Esophagus muscularis mucosa (tissue), 4 donors: ENCODE data around the gene NOTCH4. TPM values are rescaled to one million over a fixed set of nuclear protein-coding genes. Genes with fewer than 3 reads are reported as not detected.

Source experiments
- DNase-seq: peaks from one replicate; pipeline ENCODE4 v3.0.0-alpha.2; 2017; ENCODE audit errors: extremely low spot score
- H3K27ac ChIP-seq, 4 donors: fragments of 200-600 bp; sonication (generic); replicated peaks in 1 of 4; 1 replicate in 3 of 4; 2 replicates in 1 of 4; pipeline ENCODE4 v1.5.1; 2016 to 2019; ENCODE audit warnings: mild to moderate bottlenecking in 1 of 4
- H3K27me3 ChIP-seq, 4 donors: fragments of 200-600 bp; sonication (generic); one replicate each; pipeline versions ENCODE4 v1.5.1 to v1.6.0; 2016 to 2019
- H3K36me3 ChIP-seq, 4 donors: fragments of 200-600 bp; sonication (generic); one replicate each; pipeline ENCODE4 v1.5.1; 2016 to 2019
- H3K4me1 ChIP-seq, 4 donors: fragments of 200-600 bp; sonication (generic); one replicate each; pipeline ENCODE4 v1.5.1; 2016 to 2019
- H3K4me3 ChIP-seq, 4 donors: fragments of 200-600 bp; sonication (generic); 1 replicate in 2 of 4; 2 replicates in 2 of 4; pipeline ENCODE4 v1.5.1; 2016 to 2019; ENCODE audit warnings: mild to moderate bottlenecking in 4 of 4, moderate library complexity in 1 of 4
- H3K9me3 ChIP-seq, 4 donors: fragments of 200-600 bp; sonication (generic); 1 replicate in 3 of 4; 2 replicates in 1 of 4; pipeline ENCODE4 v1.5.1; 2016 to 2019
- EP300 ChIP-seq: sonication (generic); formaldehyde crosslinking; IDR thresholded peaks from one replicate; pipeline ENCODE4 v1.6.1; 2017; ENCODE audit warnings: antibody characterized with exemption
- POLR2A ChIP-seq: fragments of 450-650 bp; IDR thresholded peaks from one replicate; pipeline ENCODE4 v1.6.1; 2017; ENCODE audit warnings: antibody characterized with exemption, moderate library complexity, mild to moderate bottlenecking, low read depth
- POLR2AphosphoS5 ChIP-seq, 2 donors: sonication (generic); formaldehyde crosslinking; IDR thresholded peaks; one replicate each; pipeline ENCODE4 v1.6.1; 2017; ENCODE audit warnings: antibody characterized with exemption in 2 of 2
- WGBS: methylation state at CpG from one replicate; pipeline ENCODE4 v1.1.5; 2018; 5-methylcytosine and 5-hydroxymethylcytosine counted together
- intact Hi-C: fragments of 100-400 bp; cut with DNase I; formaldehyde crosslinking; loops from one replicate; pipeline ENCODE4 v1.15.1; 2023
- total RNA-seq, 4 donors: library from RNA; depleted of rRNA; stranded (reverse); fragments of >200 nt; gene quantifications; one replicate each; pipeline versions ENCODE4 v1.1.0 to v1.2.1, GENCODE V29; 2016
- TF ChIP-seq, protein P1 (sequence below), 3 experiments: fragments of 200-600 bp in 2 of 3; fragments of 450-650 bp in 1 of 3; sonication (generic) in 2 of 3; IDR thresholded peaks; one replicate each; pipeline ENCODE4 v1.5.1; 2017 to 2019; ENCODE audit warnings: antibody characterized with exemption in 3 of 3, mild to moderate bottlenecking in 2 of 3, moderate library complexity in 1 of 3

Gene NOTCH4
- total RNA-seq, 4 donors from 2014 or later: 16.6 to 30.6 (median 19.8) TPM

DNA sequence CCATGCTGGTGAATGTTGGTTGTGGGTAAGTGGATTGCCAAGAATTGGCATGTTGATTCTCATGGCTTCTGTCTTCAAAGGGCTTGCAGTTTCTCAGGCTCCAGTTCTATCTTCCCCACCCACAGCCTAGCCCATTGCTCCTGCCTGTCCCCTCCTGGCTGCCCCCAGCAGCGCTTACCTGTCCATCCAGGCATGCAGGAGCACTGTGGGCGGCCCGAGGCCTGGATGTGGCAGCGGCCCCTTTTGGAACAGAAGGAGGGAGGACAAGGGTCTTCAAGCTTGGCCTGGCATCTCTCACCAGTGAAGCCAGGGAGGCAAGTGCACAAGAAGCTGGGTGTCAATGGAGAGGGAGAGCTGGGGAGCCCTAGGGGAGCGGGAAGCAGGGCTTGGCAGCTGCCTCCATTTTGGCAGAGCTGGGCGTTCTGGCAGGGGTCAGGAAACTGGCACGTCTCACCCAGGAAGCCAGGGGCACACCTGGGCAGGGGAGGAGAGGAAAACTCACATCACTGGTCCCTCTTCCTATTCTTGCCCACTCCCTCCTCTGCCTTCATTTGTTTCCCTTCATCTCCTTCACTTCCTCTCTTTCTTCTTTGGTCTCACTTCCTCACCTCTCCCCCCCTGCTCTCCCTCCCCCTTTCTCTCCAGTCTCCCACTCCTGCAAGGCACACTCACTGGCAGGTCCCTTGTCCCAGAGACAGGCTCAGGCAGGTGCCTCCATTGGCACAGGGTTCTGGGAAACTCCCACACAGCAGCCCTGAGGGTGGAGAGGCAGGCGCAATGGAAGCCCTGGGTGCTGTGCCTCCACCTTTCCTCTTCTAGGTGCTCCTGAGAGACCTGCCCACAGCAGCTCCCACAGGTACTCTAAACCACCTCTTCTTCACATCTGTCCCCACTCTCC, 1.3 kb downstream of the NOTCH4 start:
- Histone ChIP-seq H3K27me3 (no peaks in the 10 kb centered on the region), H3K4me3 (peak overlapping the region; percentile 15 to 45 (median 22)), H3K4me1 (peaks cover 0 to 3% (median 0%) of the 10 kb centered on the region in 4 donors), H3K36me3 (peaks cover 0 to 47% (median 0%) of the 10 kb centered on the region in 4 donors), H3K9me3 (no peaks in the 10 kb centered on the region), H3K27ac (peak overlapping the region in 3 of 4 donors; percentile 15 to 53 (median 43))
- DNase-seq: no peak
- TF ChIP-seq EP300 (no peak), POLR2AphosphoS5 (IDR thresholded peaks at IDR 0.05) (no peak), POLR2A (no peak)
- TF ChIP-seq, protein P1, sequence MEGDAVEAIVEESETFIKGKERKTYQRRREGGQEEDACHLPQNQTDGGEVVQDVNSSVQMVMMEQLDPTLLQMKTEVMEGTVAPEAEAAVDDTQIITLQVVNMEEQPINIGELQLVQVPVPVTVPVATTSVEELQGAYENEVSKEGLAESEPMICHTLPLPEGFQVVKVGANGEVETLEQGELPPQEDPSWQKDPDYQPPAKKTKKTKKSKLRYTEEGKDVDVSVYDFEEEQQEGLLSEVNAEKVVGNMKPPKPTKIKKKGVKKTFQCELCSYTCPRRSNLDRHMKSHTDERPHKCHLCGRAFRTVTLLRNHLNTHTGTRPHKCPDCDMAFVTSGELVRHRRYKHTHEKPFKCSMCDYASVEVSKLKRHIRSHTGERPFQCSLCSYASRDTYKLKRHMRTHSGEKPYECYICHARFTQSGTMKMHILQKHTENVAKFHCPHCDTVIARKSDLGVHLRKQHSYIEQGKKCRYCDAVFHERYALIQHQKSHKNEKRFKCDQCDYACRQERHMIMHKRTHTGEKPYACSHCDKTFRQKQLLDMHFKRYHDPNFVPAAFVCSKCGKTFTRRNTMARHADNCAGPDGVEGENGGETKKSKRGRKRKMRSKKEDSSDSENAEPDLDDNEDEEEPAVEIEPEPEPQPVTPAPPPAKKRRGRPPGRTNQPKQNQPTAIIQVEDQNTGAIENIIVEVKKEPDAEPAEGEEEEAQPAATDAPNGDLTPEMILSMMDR (IDR thresholded peaks at IDR 0.05): no peak
- WGBS: 74% methylated on average over 8 of the region's 8 CpGs
- intact Hi-C loops: no loop called here

DNA sequence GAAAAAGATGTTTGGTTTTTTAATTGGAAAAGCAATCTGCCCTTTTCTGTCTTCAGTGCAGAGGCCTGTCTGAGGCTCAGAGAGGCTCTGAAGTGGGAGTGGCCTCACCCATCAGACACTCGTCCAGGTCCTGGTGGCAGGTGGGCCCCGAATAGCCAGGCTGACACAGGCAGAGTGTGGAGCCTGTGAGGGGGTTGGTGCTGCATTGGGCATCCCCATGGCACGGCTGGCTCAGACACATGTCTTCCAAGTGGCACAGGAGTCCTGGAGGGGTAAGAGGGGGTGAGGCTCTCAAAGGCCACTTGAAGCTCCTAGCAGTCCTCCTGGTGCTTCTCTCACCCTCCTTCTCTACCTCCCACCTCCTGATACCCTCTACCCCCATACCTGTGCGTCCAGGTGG, 3.8 kb downstream of the NOTCH4 start:
- H3K27ac ChIP-seq: no peak overlapping the region
- TF ChIP-seq POLR2A (no peak), EP300 (no peak), POLR2AphosphoS5 (IDR thresholded peaks at IDR 0.05) (no peak)
- TF ChIP-seq, protein P1 (IDR thresholded peaks at IDR 0.05): no peak
- no peak overlapping the region for H3K4me3 ChIP-seq
- 58% methylated on average over 4 of the region's 4 CpGs for WGBS
- intact Hi-C loops: no loop called here
- H3K9me3 ChIP-seq: no peaks in the 10 kb centered on the region
- DNase-seq: no peak
- peaks cover 0 to 66% (median 0%) of the 10 kb centered on the region in 4 donors for H3K36me3 ChIP-seq
- peaks cover 0 to 3% (median 0%) of the 10 kb centered on the region in 4 donors for H3K4me1 ChIP-seq
- H3K27me3 ChIP-seq: no peaks in the 10 kb centered on the region

DNA sequence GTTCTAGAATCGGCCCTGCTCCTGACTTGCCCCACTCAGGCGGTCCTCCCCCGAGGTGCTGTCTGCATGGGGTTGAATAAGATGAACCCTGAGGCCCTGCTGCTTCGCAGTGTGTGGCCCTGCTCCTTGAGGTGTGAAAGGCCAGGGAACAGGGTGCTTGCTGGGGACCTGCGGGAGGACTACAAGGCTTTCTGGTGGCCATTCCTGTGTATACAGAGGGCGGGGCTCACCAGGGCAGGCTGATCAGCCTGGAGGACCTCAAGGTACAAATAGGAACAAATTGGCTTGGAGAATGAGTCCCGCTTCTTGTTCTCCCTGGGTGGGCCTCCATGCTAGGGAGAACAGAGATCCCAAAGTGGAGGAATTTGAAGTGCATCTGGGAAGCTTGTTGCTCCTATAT, 5.7 kb downstream of the NOTCH4 start:
- Histone ChIP-seq H3K36me3 (peaks cover 0 to 83% (median 0%) of the 10 kb centered on the region in 4 donors), H3K4me1 (no peaks in the 10 kb centered on the region), H3K9me3 (no peaks in the 10 kb centered on the region), H3K27me3 (no peaks in the 10 kb centered on the region), H3K4me3 (no peak overlapping the region), H3K27ac (no peak overlapping the region)
- TF ChIP-seq POLR2A: no peak
- TF ChIP-seq, protein P1 (IDR thresholded peaks at IDR 0.05): no peak
- TF ChIP-seq POLR2AphosphoS5 (IDR thresholded peaks at IDR 0.05): no peak
- no peak for TF ChIP-seq EP300
- WGBS: 84% methylated on average over 6 of the region's 7 CpGs
- intact Hi-C loops: no loop called here
- DNase-seq: no peak

DNA sequence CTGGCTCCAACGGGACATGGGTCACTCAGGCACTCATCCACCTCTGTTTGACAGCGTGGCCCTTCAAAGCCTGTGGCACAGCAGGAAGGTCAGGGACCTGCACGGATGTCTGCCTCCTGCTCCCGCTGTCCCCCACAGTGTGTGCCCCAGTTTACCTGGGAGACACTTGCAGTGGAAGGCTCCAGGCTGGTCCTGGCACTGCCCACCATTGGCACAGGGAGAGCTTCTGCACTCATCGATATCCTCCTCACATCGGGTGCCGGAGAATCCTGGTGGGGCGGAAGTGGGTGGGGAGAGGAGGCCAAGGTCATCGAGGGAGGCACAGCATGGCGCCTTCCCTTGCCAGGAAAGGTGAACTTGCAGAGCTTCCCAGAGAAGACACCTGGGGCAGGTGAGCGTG, 6.9 kb downstream of the NOTCH4 start:
- Histone ChIP-seq H3K9me3 (no peaks in the 10 kb centered on the region), H3K27me3 (no peaks in the 10 kb centered on the region), H3K36me3 (peaks cover 0 to 86% (median 0%) of the 10 kb centered on the region in 4 donors), H3K4me1 (no peaks in the 10 kb centered on the region), H3K4me3 (no peak overlapping the region), H3K27ac (no peak overlapping the region)
- intact Hi-C loops: no loop called here
- TF ChIP-seq, protein P1 (IDR thresholded peaks at IDR 0.05): no peak
- TF ChIP-seq EP300 (no peak), POLR2A (no peak), POLR2AphosphoS5 (IDR thresholded peaks at IDR 0.05) (no peak)
- no peak for DNase-seq
- WGBS: 92% methylated on average over 8 of the region's 11 CpGs
